HCT116 (cell line): ENCODE data around the gene TMEM134. TPM values are rescaled to one million over a fixed set of nuclear protein-coding genes. Genes with fewer than 3 reads are reported as not detected.

Experiments
- ATAC-seq: fragments of 200-7000 bp; cut with Tn5 transposase; 2 replicates; pipeline ENCODE4 v1.9.1; 2020; ENCODE audit warnings: mild to moderate bottlenecking, moderate library complexity
- BruUV-seq: library from RNA; stranded (reverse); fragments of 400-500 nt; replicated peaks from 2 replicates; lab custom pipeline; 2021; lab: Mats Ljungman, UMichigan
- CTCF ChIA-PET: fragments of 300-600 bp; sonication (Branson Sonifier 250); formaldehyde crosslinking; loops from one replicate; lab custom pipeline; 2021; ENCODE audit warnings: antibody characterized with exemption; lab: Charles Lee
- POLR2A ChIA-PET: fragments of 300-600, 350-600 bp; sonication (Branson Sonifier 250); formaldehyde crosslinking; loops from one replicate; lab custom pipeline; 2021; ENCODE audit warnings: antibody characterized with exemption; lab: Charles Lee
- RAD21 ChIA-PET, 2 experiments: fragments of 300-600 bp; sonication (Branson Sonifier 250); formaldehyde crosslinking; loops; one replicate each; lab custom pipeline; 2023; ENCODE audit warnings: low total read pairs in 2 of 2; ENCODE audit not compliant: uncharacterized antibody in 2 of 2, unreplicated experiment in 2 of 2, low non-redundant PET in 1 of 2; lab: Charles Lee
- DNase-seq: peaks from one replicate; pipeline ENCODE4 v3.0.0-alpha.2; 2010; ENCODE audit warnings: low read depth, low spot score
- H2AFZ ChIP-seq: fragments of 200-600 bp; shearing (Covaris generic), sonication (generic); 2 replicates; pipeline ENCODE4 v1.6.1; 2017; ENCODE audit warnings: low read depth, mixed run types, mixed read lengths, antibody characterized with exemption, low read length; ENCODE audit not compliant: poor library complexity, severe bottlenecking
- H3K27ac ChIP-seq: 2 replicates; pipeline ENCODE4 v1.5.1; 2012; ENCODE audit warnings: low read depth, low read length
- H3K27me3 ChIP-seq: fragments of 200-600 bp; sonication (generic); 2 replicates; pipeline ENCODE4 v1.6.1; 2016; ENCODE audit warnings: mixed run types, low read length, mixed read lengths; ENCODE audit not compliant: insufficient read depth
- H3K36me3 ChIP-seq, 2 experiments: fragments of 200-500 bp in 1 of 2; fragments of 200-600 bp in 1 of 2; sonication (Bioruptor generic) in 1 of 2; sonication (generic) in 1 of 2; 2 replicates each; pipeline versions ENCODE4 v1.5.1 to v1.6.1; 2014 to 2016; ENCODE audit warnings: low read length in 2 of 2, inconsistent platforms in 1 of 2, mixed read lengths in 1 of 2, mixed run types in 1 of 2; ENCODE audit not compliant: insufficient read depth in 2 of 2, control insufficient read depth in 1 of 2
- H3K4me1 ChIP-seq, 2 experiments: fragments of 200-600 bp in 1 of 2; sonication (generic) in 1 of 2; 2 replicates each; pipeline versions ENCODE4 v1.5.1 to v1.6.1; 2012 to 2017; ENCODE audit warnings: low read length in 2 of 2, inconsistent platforms in 1 of 2, mild to moderate bottlenecking in 1 of 2, mixed read lengths in 1 of 2, mixed run types in 1 of 2, moderate library complexity in 1 of 2; ENCODE audit not compliant: insufficient read depth in 2 of 2, control insufficient read depth in 1 of 2
- H3K4me2 ChIP-seq: fragments of 200-600 bp; sonication (generic); 2 replicates; pipeline ENCODE4 v1.6.1; 2017; ENCODE audit warnings: mixed run types, low read length, mixed read lengths
- H3K4me3 ChIP-seq, 2 experiments: fragments of 200-600 bp in 1 of 2; sonication (generic) in 1 of 2; replicated peaks in 1 of 2; 2 replicates each; pipeline ENCODE4 v1.5.1; 2011 to 2016; ENCODE audit warnings: low read length in 2 of 2, control low read depth in 1 of 2, low read depth in 1 of 2, mild to moderate bottlenecking in 1 of 2, mixed read lengths in 1 of 2, mixed run types in 1 of 2
- H3K79me2 ChIP-seq: fragments of 200-600 bp; sonication (generic); 2 replicates; pipeline ENCODE4 v1.6.1; 2017; ENCODE audit warnings: mild to moderate bottlenecking, mixed run types, low read length, moderate library complexity, mixed read lengths; ENCODE audit not compliant: insufficient read depth
- H3K9ac ChIP-seq: fragments of 200-600 bp; sonication (generic); 2 replicates; pipeline ENCODE4 v1.6.1; 2016; ENCODE audit warnings: low read length, mixed read lengths
- H3K9me2 ChIP-seq: fragments of 200-600 bp; sonication (generic), shearing (Covaris generic); 2 replicates; pipeline ENCODE4 v1.6.1; 2017; ENCODE audit warnings: mixed run types, mild to moderate bottlenecking, moderate library complexity; ENCODE audit not compliant: insufficient read depth
- H3K9me3 ChIP-seq, 2 experiments: fragments of 200-500 bp in 1 of 2; fragments of 200-600 bp in 1 of 2; sonication (Bioruptor generic) in 1 of 2; sonication (generic) in 1 of 2; 2 replicates each; pipeline ENCODE4 v1.6.1; 2014 to 2017; ENCODE audit warnings: low read length in 2 of 2, mixed read lengths in 2 of 2, inconsistent platforms in 1 of 2, low read depth in 1 of 2, mild to moderate bottlenecking in 1 of 2, mixed run types in 1 of 2, moderate library complexity in 1 of 2; ENCODE audit not compliant: control insufficient read depth in 1 of 2, insufficient read depth in 1 of 2
- H4K20me1 ChIP-seq: fragments of 200-600 bp; sonication (generic), shearing (Covaris generic); 2 replicates; pipeline ENCODE4 v1.6.1; 2017; ENCODE audit warnings: mixed run types, mild to moderate bottlenecking, moderate library complexity; ENCODE audit not compliant: insufficient read depth
- ATF3 ChIP-seq: IDR thresholded peaks from 2 replicates; pipeline ENCODE4 v1.6.1; 2012
- CEBPB ChIP-seq: IDR thresholded peaks from 2 replicates; pipeline ENCODE4 v1.6.1; 2012; ENCODE audit warnings: low read depth
- MAX ChIP-seq: IDR thresholded peaks from 2 replicates; pipeline ENCODE4 v1.6.1; 2012
- POLR2AphosphoS5 ChIP-seq: IDR thresholded peaks from 2 replicates; pipeline ENCODE4 v1.6.1; 2011; ENCODE audit warnings: mild to moderate bottlenecking, low read depth, low read length, moderate library complexity
- RAD21 ChIP-seq: IDR thresholded peaks from 2 replicates; pipeline ENCODE4 v1.6.1; 2012; ENCODE audit warnings: low read depth, mild to moderate bottlenecking
- REST ChIP-seq: IDR thresholded peaks from 2 replicates; pipeline ENCODE4 v1.6.1; 2012; ENCODE audit warnings: low read depth
- SP1 ChIP-seq: IDR thresholded peaks from 2 replicates; pipeline ENCODE4 v1.6.1; 2012; ENCODE audit warnings: low read depth
- SRF ChIP-seq: IDR thresholded peaks from 2 replicates; pipeline ENCODE4 v1.6.1; 2012; ENCODE audit warnings: low read depth
- YY1 ChIP-seq: IDR thresholded peaks from 2 replicates; pipeline ENCODE4 v1.6.1; 2011; ENCODE audit warnings: low read length, low read depth, moderate library complexity, mild to moderate bottlenecking; ENCODE audit not compliant: insufficient replicate concordance; ENCODE audit errors: extremely low read depth
- ZBTB33 ChIP-seq: IDR thresholded peaks from 2 replicates; pipeline ENCODE4 v1.6.1; 2011; ENCODE audit warnings: mild to moderate bottlenecking, low read length, moderate library complexity; ENCODE audit not compliant: insufficient replicate concordance; ENCODE audit errors: extremely low read depth
- intact Hi-C: fragments of 100-400 bp; cut with micrococcal nuclease; formaldehyde crosslinking; loops from 2 replicates; pipeline ENCODE4 v1.10.0; 2022
- total RNA-seq: library from RNA; stranded (reverse); gene quantifications from one replicate; pipeline ENCODE4 v1.2.1, GENCODE V29; 2021; ENCODE audit not compliant: unreplicated experiment

TMEM134 gene
- total RNA-seq, 1 experiment from 2014 or later: 44.2 TPM

- ATAC-seq (no peak), DNase-seq (no peak)
- intact Hi-C loops: no loop called here
- POLR2A ChIA-PET: no interaction called here
- BruUV-seq: no TSS peak
- H3K9me2 ChIP-seq: no peaks in the 10 kb centered on the region
- no peaks in the 10 kb centered on the region for H4K20me1 ChIP-seq
- H3K27me3 ChIP-seq: no peaks in the 10 kb centered on the region
- H3K4me2 ChIP-seq: no peak overlapping the region
- no peak overlapping the region for H2AFZ ChIP-seq
- H3K36me3 ChIP-seq: peaks cover 10 to 17% of the 10 kb centered on the region in 2 experiments; a peak in 3 of 4 replicates
- TF ChIP-seq CEBPB: no peak
- no peak for TF ChIP-seq RAD21
- TF ChIP-seq, all 23 proteins: peak for 0
- H3K9ac ChIP-seq: no peak overlapping the region
- H3K27ac ChIP-seq: no peak overlapping the region
- H3K4me3 ChIP-seq: no peak overlapping the region
- H3K9me3 ChIP-seq: no peaks in the 10 kb centered on the region
- H3K4me1 ChIP-seq: peaks cover 8 to 15% of the 10 kb centered on the region in 2 experiments
- ChIA-PET RAD21 (no interaction called here), CTCF (no interaction called here)
- peaks cover 21% of the 10 kb centered on the region for H3K79me2 ChIP-seq
Observed at GRCh38 chr11:67433536-67434394, 35.3 kb downstream of the TMEM134 start.

- H3K9me3 ChIP-seq: no peaks in the 10 kb centered on the region
- ATAC-seq (no peak), DNase-seq (no peak)
- no TSS peak for BruUV-seq
- H3K4me1 ChIP-seq: peaks cover 10 to 18% of the 10 kb centered on the region in 2 experiments
- no peak overlapping the region for H3K4me2 ChIP-seq
- H2AFZ ChIP-seq: no peak overlapping the region
- H3K36me3 ChIP-seq: peaks cover 10 to 17% of the 10 kb centered on the region in 2 experiments; a peak in 3 of 4 replicates
- intact Hi-C loops: no loop called here
- no peaks in the 10 kb centered on the region for H3K9me2 ChIP-seq
- no peaks in the 10 kb centered on the region for H3K27me3 ChIP-seq
- RAD21 ChIA-PET: no interaction called here
- no peak overlapping the region for H3K27ac ChIP-seq
- no peak for TF ChIP-seq YY1
- TF ChIP-seq REST: no peak
- no peak for TF ChIP-seq ZBTB33
- TF ChIP-seq SRF: no peak
- no peak for TF ChIP-seq SP1
- no peak for TF ChIP-seq ATF3
- no peak for TF ChIP-seq MAX
- TF ChIP-seq POLR2AphosphoS5: no peak
- CTCF ChIA-PET: no interaction called here
- no peaks in the 10 kb centered on the region for H4K20me1 ChIP-seq
- no peak overlapping the region for H3K9ac ChIP-seq
- POLR2A ChIA-PET: no interaction called here
- H3K4me3 ChIP-seq: no peak overlapping the region
- H3K79me2 ChIP-seq: peaks cover 27% of the 10 kb centered on the region
Observed at GRCh38 chr11:67432655-67433349, 36.2 kb downstream of the TMEM134 start.
